Measurements from ENCODE around the gene DPCD.
A peak's percentile ranks its signal among the peaks of the same experiment; 100 is the strongest.

DPCD gene

DNA sequence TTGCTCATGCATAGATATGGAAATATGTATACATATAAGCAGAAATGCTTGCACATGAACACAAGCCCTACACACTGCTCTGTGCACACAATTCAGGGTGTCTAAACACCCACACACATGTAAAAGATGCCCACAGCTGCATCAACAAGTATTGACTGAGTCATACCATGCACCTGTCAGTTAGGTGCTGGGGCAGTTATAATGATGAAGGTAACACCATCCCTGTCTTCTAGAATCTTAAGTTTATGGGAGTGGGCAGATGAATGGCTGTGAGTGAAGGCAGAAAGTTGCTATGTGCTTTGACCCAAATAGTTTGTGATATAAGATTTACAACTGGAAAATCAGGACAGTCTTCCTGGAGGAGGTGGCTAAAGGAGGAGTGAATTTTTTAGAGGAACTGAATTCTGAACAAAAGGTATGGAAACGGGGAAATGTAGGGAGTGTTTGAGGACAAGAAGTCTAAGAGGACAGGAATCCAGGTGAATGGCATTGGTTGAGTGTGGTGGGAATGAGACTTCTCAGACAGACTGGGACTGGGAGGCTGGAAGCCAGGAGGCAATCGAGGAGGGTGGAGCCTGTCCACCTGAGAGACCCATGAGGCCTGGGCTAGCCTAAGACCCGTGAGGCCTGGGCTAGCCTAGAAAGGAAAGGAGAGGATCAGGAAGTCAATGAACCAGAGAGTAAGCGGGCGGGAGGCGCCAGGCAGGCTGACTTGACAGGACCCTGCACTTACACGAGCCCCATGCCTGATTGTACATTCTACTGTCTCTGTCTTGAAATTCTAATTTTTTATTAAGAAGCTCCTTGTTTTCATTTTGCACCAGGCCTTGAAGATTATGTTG lies 20.7 kb upstream of the DPCD start:
- DNase-seq (ENCODE audit: low spot score) = no peak

DNA sequence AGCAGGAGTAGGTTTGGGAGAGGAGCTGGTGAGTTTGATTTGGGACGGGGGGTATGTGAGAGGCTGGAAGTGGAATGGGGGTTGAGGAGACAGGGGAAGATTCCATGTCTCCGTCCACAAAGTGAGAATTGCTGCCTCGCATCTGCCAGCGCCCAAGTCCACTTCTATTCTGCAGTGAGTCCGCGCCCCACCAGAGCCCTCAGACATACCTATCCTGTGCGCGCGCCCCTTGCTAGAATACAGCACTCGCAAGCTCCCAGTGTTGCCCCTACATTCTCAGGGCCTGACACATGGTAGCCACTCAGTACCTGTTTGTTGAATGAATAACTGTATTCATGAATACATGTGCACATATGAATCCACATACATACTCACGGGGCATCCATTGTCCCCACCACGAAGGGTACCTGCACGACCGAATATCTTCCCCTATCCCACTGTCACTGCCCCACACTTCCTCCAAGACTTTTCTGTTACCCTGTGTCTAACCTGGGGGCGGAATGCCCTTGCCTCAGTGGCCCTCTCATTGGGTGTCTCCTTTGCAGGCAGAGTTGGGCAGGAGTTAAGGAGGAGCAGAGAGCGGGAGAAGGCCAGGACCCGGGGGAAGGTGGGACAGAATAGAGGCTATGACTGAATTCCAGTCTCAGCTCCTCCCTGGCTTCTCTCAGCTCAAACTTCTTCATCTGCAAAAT lies 19.9 kb upstream of the DPCD start:
- no peak for DNase-seq (ENCODE audit: low spot score)

- no peak for DNase-seq (ENCODE audit: low spot score)
These were observed 18.8 kb upstream of the DPCD start for GRCh38 chr10:101569323-101569621.

- DNase-seq (ENCODE audit: low spot score) = peak; percentile 74
These were observed 18.3 kb upstream of the DPCD start for GRCh38 chr10:101569622-101570427.

GRCh38 chr10:101570428-101571270 lies 17.5 kb upstream of the DPCD start:
- no peak for DNase-seq (ENCODE audit: low spot score)

- DNase-seq (ENCODE audit: low spot score) = no peak
These were observed 16.7 kb upstream of the DPCD start for GRCh38 chr10:101571271-101571925.

DNA sequence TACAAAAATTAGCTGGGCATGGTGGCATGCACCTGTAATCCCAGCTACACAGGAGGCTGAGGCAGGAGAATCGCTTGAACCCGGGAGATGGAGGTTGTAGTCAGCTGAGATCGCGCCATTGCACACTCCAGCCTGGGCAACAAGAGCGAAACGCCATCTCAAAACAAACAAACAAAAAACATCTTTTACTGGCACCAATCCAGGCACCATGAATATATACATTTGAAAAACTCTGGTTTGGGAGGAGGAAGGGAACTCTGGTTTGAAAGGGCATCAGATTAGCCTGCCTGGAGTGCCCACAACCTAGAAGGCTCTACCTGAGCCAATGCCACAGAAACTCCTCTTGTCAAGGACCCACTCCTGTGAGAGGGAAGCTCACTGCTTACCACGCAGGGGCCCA lies 16.0 kb upstream of the DPCD start:
- DNase-seq (ENCODE audit: low spot score) = no peak

DNA sequence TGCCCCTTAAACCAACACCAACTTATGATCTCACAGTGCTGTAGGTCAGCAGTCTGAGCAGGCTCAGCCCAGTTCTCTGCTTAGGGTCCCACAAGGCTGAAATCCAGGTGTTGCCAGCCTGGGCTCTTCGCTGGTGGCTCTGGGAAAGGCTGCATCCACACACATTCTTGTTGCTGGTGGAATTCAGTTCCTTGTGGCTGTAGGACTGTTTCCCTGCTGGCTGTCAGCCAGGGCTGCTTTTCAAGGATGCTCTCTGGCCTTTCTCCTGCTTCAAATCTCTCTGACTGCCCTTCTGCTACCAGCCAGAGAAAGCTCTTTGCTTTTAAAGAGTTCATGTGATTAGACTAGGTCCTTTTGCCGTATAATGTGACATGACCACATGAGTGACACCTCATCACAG lies 15.3 kb upstream of the DPCD start:
- DNase-seq (ENCODE audit: low spot score) = no peak

DNA sequence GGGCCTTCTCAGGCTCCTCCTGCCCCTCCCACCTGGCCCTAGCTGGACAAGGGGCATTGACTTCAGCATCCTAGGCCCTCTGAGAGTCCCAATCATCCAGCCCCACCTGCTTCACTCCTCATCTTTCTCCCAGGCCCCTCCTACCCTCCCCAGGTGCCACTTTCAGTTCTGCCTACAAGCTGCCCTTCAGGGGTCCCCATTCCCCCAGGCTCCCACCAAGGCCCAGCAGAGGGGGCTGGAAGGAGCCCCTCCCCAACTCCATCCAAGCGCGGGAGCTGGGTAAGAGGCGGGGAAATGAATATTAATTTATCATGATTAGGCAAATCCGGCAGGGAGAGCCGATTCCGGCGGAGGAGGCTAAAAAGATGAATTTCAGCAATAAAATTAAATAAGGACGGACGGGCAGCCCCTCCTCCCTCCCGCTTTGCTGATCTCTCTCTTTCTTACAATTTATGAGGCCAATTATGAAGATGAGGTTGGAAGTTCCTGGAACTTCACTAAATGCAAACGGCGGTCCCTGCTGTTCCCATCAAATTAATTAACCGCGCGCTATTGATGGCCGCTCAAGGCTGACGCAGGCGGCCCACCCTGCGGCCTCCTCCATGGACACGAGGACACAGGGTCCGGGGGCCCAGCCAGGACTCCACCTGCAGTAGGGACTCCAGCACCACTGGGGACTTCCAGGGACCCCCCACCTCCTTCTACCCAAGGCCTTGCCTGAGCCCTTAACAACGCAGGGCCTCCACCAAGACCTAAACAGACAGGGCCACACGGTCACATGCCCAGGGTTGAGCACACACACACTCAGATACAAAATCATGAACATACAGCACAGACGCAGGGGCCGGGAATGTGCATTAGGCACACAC lies 14.0 kb upstream of the DPCD start:
- no peak for DNase-seq (ENCODE audit: low spot score)

GRCh38 chr10:101575091-101575490 lies 13.0 kb upstream of the DPCD start:
- no peak for DNase-seq (ENCODE audit: low spot score)

GRCh38 chr10:101575580-101576210 lies 12.4 kb upstream of the DPCD start:
- DNase-seq (ENCODE audit: low spot score) = no peak

GRCh38 chr10:101576211-101576863 lies 11.8 kb upstream of the DPCD start:
- no peak for DNase-seq (ENCODE audit: low spot score)

DNA sequence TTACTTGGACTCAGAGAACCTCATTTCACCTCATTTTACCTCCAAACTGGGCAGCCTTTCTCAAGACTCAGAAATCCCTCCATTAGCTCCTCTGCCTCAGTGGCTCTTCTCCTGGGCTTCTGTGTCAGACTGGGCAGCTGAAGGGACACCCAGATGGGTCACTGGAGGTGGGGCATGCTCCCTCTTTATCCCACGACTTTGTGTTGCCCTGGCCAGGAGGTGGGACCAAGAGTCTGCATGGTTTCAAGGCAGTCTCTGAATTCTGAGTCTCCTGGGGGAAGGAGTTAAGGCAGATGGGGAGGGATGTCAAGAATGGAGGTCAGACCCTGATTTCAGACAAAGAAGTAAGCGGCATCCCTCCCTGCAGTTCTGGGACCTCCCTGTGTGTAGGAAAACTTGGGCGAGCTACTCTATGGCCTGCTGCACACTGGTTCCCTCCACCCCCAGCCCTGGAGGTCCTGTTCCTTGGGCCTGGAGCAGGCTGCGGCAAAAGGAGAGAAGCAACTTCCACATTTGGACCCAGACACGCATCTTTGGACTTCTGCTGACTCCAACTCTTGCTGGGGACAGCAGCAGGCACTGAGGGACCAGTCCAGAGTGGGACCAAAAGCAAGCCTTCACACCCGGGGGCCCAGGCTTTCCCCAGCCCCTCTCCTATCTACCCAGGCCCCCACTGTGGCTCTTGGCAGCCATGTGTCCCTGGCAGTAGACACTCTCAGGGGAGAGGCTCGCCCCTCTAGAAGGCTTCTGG lies 10.8 kb upstream of the DPCD start:
- no peak for DNase-seq (ENCODE audit: low spot score)

GRCh38 chr10:101578192-101578591 lies 9.9 kb upstream of the DPCD start:
- no peak for DNase-seq (ENCODE audit: low spot score)

DNA sequence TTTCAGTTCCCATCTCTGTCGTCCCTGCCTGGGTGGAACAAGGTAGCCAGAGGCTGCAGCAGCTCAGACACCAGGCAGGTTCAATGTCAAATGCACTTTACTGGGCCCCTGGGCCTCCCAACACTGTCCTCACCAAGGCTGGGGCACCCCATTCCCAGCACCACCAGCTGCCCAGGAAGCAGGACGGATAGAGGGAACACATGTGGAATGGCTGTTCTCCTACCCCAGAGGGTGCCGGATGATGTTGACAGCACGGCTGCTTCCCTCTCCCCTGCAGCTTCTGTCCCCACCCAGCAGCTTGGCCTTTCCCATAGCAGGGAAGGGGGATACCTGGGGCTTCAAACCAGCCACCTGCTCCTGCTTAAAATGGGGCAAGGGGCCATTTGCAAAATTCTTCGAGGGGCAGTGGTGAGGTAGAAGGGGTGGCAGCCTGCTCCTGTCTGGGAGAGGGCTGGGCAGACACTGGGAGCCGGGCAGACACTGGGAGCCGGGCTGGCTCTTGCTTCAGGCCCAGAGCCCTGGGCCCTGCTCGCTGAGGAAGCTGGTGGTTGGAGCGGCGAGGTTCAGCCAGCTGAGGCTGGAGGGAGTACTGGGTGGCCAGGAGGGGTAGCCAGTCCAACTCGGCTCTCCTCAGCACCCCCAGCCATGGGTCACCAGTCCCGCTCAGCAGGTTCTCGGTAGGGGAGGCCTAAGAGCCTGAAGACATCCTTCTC lies 9.2 kb upstream of the DPCD start:
- no peak for DNase-seq (ENCODE audit: low spot score)

DNA sequence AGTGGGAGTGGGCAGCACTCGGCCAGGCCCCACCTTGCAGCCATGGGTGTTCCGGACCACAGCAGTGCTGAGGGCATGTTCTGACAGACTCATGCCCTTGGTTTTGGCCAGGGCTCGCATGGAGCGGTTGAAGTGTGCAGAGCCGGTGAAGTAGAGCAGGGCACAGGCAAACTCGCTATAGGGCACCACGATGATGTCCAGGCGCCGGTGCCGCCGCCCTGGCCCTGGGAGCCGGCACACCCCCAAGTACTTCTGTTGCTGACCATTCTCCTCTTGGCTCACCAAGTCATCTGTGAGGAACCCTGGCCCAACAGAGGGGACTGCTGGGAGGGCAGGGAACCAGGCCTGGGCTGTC lies 8.6 kb upstream of the DPCD start:
- no peak for DNase-seq (ENCODE audit: low spot score)

GRCh38 chr10:101580486-101581399 lies 7.4 kb upstream of the DPCD start:
- DNase-seq (ENCODE audit: low spot score) = no peak

All from CD4-positive, alpha-beta T cell treated with Interleukin-2 at 100 ng/mL for 4 hours (primary cell).